ENCODE measurements around the gene BEND7.
"Not testable (repeated sequence)": the region's sequence is repeated elsewhere in the genome, so short reads cannot be mapped to it uniquely, and the experiment has no call there.

- not testable (repeated sequence) for TF ChIP-seq YEATS2 (CRISPR knock-in tag; IDR thresholded peaks at IDR 0.05; ENCODE audit: borderline replicate concordance); ZSCAN12 (CRISPR knock-in tag; IDR thresholded peaks at IDR 0.05); ZNF3 (CRISPR knock-in tag; IDR thresholded peaks at IDR 0.05); NR3C1 (CRISPR knock-in tag; IDR thresholded peaks at IDR 0.05); ZNF274 (CRISPR knock-in tag; IDR thresholded peaks at IDR 0.05); ZNF513 (CRISPR knock-in tag; conservative IDR thresholded peaks at IDR 0.05); PHF8 (CRISPR knock-in tag; IDR thresholded peaks at IDR 0.05)
Measured at GRCh38 chr10:13537985-13538384, 9.2 kb upstream of the BEND7 start.

Data from HepG2 (cell line).